K562 (cell line): Measurements from ENCODE around the gene WDR81. TPM values are rescaled to one million over a fixed set of nuclear protein-coding genes. Genes with fewer than 3 reads are reported as not detected.

Experiments used
- CHD1 ChIP-seq: fragments of 200-600 bp; sonication (generic); IDR thresholded peaks from one replicate; pipeline ENCODE4 v1.6.1; 2012; ENCODE audit warnings: mild to moderate bottlenecking, moderate library complexity, low read length, inconsistent platforms
- HMGN3 ChIP-seq: IDR thresholded peaks from 2 replicates; pipeline ENCODE4 v1.6.1; 2011; ENCODE audit warnings: borderline replicate concordance, low read depth, mild to moderate bottlenecking, mixed read lengths, low read length; ENCODE audit not compliant: insufficient read length; ENCODE audit errors: extremely low read depth
- ILK ChIP-seq: fragments of 450-650 bp; IDR thresholded peaks from 2 replicates; pipeline ENCODE4 v1.6.1; 2016; ENCODE audit warnings: missing genetic modification characterization, low read depth, mild to moderate bottlenecking, missing compliant biosample characterization, moderate library complexity, borderline replicate concordance
- KDM1A ChIP-seq, 2 experiments: fragments of 450-650 bp; IDR thresholded peaks; 2 replicates each; pipeline ENCODE4 v1.6.1; 2016; ENCODE audit warnings: mild to moderate bottlenecking in 2 of 2
- MCM7 ChIP-seq, 2 experiments: fragments of 450-650 bp; IDR thresholded peaks; 2 replicates each; pipeline ENCODE4 v1.6.1; 2016 to 2018
- MXI1 ChIP-seq: IDR thresholded peaks from 2 replicates; pipeline ENCODE4 v1.6.1; 2011; ENCODE audit warnings: low read depth, mild to moderate bottlenecking, improper control_type of control experiment, low read length
- NFIC ChIP-seq: fragments of 450-650 bp; IDR thresholded peaks from 2 replicates; pipeline ENCODE4 v1.6.1; 2017; ENCODE audit warnings: mild to moderate bottlenecking, inconsistent platforms
- PCBP2 ChIP-seq: fragments of 200-400 bp; formaldehyde crosslinking; IDR thresholded peaks from 2 replicates; pipeline ENCODE4 v1.6.1; 2018; ENCODE audit warnings: low read length, low read depth, mild to moderate bottlenecking, moderate library complexity; ENCODE audit not compliant: poor library complexity, severe bottlenecking
- PURB ChIP-seq: sonication (generic); formaldehyde crosslinking; IDR thresholded peaks from 2 replicates; pipeline ENCODE4 v1.9.0; 2021; ENCODE audit warnings: low read depth, mild to moderate bottlenecking, missing genetic modification reagents
- SIN3B ChIP-seq: fragments of 450-650 bp; IDR thresholded peaks from 2 replicates; pipeline ENCODE4 v1.6.1; 2017; ENCODE audit warnings: low read depth, mild to moderate bottlenecking, moderate library complexity
- SMARCA4 ChIP-seq: fragments of 450-650 bp; IDR thresholded peaks from 2 replicates; pipeline ENCODE4 v1.6.1; 2016
- SRF ChIP-seq, 2 experiments: fragments of 250-450, 450-650 bp in 1 of 2; sonication (Bioruptor Pico) in 1 of 2; sonication (generic) in 1 of 2; formaldehyde crosslinking; IDR thresholded peaks; 2 replicates each; pipeline versions ENCODE4 v1.5.0 to v1.5.1; 2020 to 2022; ENCODE audit warnings: mild to moderate bottlenecking in 1 of 2, missing genetic modification reagents in 1 of 2
- TEAD4 ChIP-seq, 2 experiments: sonication (generic) in 1 of 2; formaldehyde crosslinking in 1 of 2; IDR thresholded peaks; 2 replicates each; pipeline versions ENCODE4 v1.6.1 to v1.8.0; 2012 to 2022; ENCODE audit warnings: borderline replicate concordance in 1 of 2, inconsistent platforms in 1 of 2, low read length in 1 of 2, mild to moderate bottlenecking in 1 of 2, missing genetic modification reagents in 1 of 2
- TOE1 ChIP-seq, 2 experiments: fragments of 450-650 bp in 1 of 2; sonication (generic) in 1 of 2; formaldehyde crosslinking in 1 of 2; IDR thresholded peaks; 2 replicates each; pipeline versions ENCODE4 v1.7.1 to v1.8.0; 2016 to 2022; ENCODE audit warnings: borderline replicate concordance in 2 of 2, mild to moderate bottlenecking in 2 of 2, antibody characterized with exemption in 1 of 2, inconsistent platforms in 1 of 2, low read depth in 1 of 2, missing genetic modification reagents in 1 of 2, moderate library complexity in 1 of 2
- XRCC4 ChIP-seq: IDR thresholded peaks from one replicate; pipeline ENCODE4 v1.6.1; 2011; ENCODE audit not compliant: insufficient read depth, insufficient read length; ENCODE audit errors: extremely low read depth
- ZNF324 ChIP-seq: fragments of 250-450 bp; sonication (Bioruptor Pico); IDR thresholded peaks from 2 replicates; pipeline ENCODE4 v1.4.0; 2020; ENCODE audit warnings: mild to moderate bottlenecking
- polyA plus RNA-seq, 8 experiments: library from polyadenylated mRNA; depleted of rRNA in 4 of 8; stranded (reverse) in 5 of 8; unstranded in 3 of 8; fragments of >200 nt; fragmentation: Nextera tagmentation in 2 of 8; fragmentation: Illumina TruSeq in 1 of 8; extraction: Ambion mirVana in 2 of 8; extraction: Trizol in 1 of 8; gene quantifications; 2 replicates each; pipeline versions ENCODE4 v1.2.1 to v1.2.3, GENCODE V29; 2011 to 2014; ENCODE audit warnings: inconsistent platforms in 1 of 8, missing spikeins in 1 of 8
- total RNA-seq, 7 experiments: library from RNA; depleted of rRNA in 6 of 7; stranded (reverse); fragments of >200 nt in 6 of 7; fragmentation: Illumina TruSeq in 2 of 7; extraction: Trizol in 2 of 7; gene quantifications; 2 replicates each; pipeline versions ENCODE4 v1.2.1 to v1.2.3, GENCODE V29; 2011 to 2021; ENCODE audit warnings: low replicate concordance in 1 of 7
- TF ChIP-seq, protein P1 (sequence below): sonication (generic); formaldehyde crosslinking; IDR thresholded peaks from 2 replicates; pipeline ENCODE4 v1.8.0; 2022; ENCODE audit warnings: mild to moderate bottlenecking, low read depth, missing genetic modification reagents
- TF ChIP-seq, protein P2 (sequence below): fragments of 450-650 bp; formaldehyde crosslinking; IDR thresholded peaks from 2 replicates; pipeline ENCODE4 v1.4.0; 2020; ENCODE audit warnings: mild to moderate bottlenecking, moderate library complexity
- TF ChIP-seq, protein P3 (sequence below): fragments of 150-350 bp; conservative IDR thresholded peaks from 2 replicates; pipeline ENCODE4 v1.6.1; 2014; ENCODE audit warnings: low read length
- TF ChIP-seq, protein P4 (sequence below): fragments of 450-650 bp; IDR thresholded peaks from 2 replicates; pipeline ENCODE4 v1.6.1; 2016; ENCODE audit warnings: low read depth, mild to moderate bottlenecking, moderate library complexity

WDR81 gene
- total and polyA plus RNA-seq, 9 of the 15 experiments (the other 6 are each of a cell fraction or from before 2014, with no cell fraction given) = 0.01 to 17.1 (median 3.3) TPM

DNA sequence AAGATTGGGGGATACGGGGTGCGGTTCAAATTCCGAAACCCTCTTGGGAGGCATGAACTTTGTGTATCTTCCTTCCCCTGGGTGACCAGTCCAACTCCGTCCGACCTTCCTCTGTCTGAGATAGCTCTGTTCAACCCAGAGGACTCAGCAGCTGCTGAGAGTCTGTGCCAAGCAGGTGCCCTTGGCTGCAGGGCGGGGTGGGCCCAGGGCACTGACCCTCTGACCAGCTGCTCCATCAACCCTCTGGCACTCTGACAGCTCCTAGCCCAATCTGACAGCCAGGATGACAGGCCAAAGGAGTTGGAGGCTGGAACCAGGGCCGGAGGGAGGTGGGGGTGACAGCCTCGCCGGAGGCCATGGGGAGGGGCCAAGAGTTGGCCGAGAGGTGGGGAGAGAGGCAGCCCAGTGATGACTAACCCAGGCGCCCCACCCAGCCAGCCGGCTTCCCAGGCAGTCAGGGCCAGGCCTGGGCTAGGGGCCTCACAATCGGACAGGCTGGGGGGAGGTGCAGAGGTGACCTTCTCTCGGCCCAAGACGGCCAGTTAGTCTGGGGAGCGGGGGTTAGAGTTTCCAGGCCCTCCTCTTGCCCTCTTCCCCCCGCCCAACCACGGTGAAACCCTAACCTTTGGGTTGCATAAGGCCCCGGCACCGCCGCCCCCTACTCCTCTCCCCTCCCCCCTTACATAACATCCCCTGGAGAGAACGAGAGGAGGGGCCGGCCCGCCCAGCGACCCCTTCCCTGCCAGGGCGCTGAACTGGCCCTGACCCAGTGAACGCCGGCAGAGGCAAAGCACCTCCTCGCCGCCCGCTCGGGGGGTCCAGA is 9.3 kb upstream of the WDR81 start (continued):
- TF ChIP-seq HMGN3 (peak; percentile 73), XRCC4 (no peak), TEAD4 (IDR thresholded peaks at IDR 0.05; ENCODE audit: low read length) (no peak), TEAD4 (CRISPR knock-in tag; IDR thresholded peaks at IDR 0.05; ENCODE audit: borderline replicate concordance) (no peak), TOE1 (IDR thresholded peaks at IDR 0.05; ENCODE audit: borderline replicate concordance) (0 out of 2 replicates have a peak, but pooled peaks have one; percentile 13), TOE1 (CRISPR knock-in tag; IDR thresholded peaks at IDR 0.05; ENCODE audit: borderline replicate concordance, low read depth) (no peak), PCBP2 (no peak), MCM7 (IDR thresholded peaks at IDR 0.05) (no peak), MXI1 (no peak), NFIC (peak; percentile 55; the same call in 1 of the 2 replicates), ZNF324 (CRISPR knock-in tag) (no peak), SIN3B (no peak), KDM1A (IDR thresholded peaks at IDR 0.05) (no peak), ILK (tag) (no peak), SMARCA4 (0 out of 2 replicates have a peak, but pooled peaks have one; percentile 13), CHD1 (peak; percentile 2), SRF (CRISPR knock-in tag; IDR thresholded peaks at IDR 0.05) (no peak), PURB (CRISPR knock-in tag) (no peak)
- TF ChIP-seq, protein P1, sequence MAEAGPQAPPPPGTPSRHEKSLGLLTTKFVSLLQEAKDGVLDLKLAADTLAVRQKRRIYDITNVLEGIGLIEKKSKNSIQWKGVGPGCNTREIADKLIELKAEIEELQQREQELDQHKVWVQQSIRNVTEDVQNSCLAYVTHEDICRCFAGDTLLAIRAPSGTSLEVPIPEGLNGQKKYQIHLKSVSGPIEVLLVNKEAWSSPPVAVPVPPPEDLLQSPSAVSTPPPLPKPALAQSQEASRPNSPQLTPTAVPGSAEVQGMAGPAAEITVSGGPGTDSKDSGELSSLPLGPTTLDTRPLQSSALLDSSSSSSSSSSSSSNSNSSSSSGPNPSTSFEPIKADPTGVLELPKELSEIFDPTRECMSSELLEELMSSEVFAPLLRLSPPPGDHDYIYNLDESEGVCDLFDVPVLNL (CRISPR knock-in tag) = no peak
- TF ChIP-seq, protein P2, sequence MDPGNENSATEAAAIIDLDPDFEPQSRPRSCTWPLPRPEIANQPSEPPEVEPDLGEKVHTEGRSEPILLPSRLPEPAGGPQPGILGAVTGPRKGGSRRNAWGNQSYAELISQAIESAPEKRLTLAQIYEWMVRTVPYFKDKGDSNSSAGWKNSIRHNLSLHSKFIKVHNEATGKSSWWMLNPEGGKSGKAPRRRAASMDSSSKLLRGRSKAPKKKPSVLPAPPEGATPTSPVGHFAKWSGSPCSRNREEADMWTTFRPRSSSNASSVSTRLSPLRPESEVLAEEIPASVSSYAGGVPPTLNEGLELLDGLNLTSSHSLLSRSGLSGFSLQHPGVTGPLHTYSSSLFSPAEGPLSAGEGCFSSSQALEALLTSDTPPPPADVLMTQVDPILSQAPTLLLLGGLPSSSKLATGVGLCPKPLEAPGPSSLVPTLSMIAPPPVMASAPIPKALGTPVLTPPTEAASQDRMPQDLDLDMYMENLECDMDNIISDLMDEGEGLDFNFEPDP (CRISPR knock-in tag) = no peak
- TF ChIP-seq, protein P3, sequence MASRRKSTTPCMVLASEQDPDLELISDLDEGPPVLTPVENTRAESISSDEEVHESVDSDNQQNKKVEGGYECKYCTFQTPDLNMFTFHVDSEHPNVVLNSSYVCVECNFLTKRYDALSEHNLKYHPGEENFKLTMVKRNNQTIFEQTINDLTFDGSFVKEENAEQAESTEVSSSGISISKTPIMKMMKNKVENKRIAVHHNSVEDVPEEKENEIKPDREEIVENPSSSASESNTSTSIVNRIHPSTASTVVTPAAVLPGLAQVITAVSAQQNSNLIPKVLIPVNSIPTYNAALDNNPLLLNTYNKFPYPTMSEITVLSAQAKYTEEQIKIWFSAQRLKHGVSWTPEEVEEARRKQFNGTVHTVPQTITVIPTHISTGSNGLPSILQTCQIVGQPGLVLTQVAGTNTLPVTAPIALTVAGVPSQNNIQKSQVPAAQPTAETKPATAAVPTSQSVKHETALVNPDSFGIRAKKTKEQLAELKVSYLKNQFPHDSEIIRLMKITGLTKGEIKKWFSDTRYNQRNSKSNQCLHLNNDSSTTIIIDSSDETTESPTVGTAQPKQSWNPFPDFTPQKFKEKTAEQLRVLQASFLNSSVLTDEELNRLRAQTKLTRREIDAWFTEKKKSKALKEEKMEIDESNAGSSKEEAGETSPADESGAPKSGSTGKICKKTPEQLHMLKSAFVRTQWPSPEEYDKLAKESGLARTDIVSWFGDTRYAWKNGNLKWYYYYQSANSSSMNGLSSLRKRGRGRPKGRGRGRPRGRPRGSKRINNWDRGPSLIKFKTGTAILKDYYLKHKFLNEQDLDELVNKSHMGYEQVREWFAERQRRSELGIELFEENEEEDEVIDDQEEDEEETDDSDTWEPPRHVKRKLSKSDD = no peak
- TF ChIP-seq, protein P4, sequence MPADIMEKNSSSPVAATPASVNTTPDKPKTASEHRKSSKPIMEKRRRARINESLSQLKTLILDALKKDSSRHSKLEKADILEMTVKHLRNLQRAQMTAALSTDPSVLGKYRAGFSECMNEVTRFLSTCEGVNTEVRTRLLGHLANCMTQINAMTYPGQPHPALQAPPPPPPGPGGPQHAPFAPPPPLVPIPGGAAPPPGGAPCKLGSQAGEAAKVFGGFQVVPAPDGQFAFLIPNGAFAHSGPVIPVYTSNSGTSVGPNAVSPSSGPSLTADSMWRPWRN = no peak
